Osteocyte (in vitro differentiated cells): ENCODE data around the gene CXorf66. TPM values are rescaled to one million over a fixed set of nuclear protein-coding genes. Genes with fewer than 3 reads are reported as not detected.

Source experiments
- DNase-seq: peaks from one replicate; pipeline ENCODE4 v3.0.0; 2021; ENCODE audit warnings: mixed read lengths; ENCODE audit not compliant: unreplicated experiment; ENCODE audit errors: extremely low spot score
- H3K27ac Mint-ChIP-seq: one replicate; pipeline ENCODE4 v1.8.0; 2021; ENCODE audit warnings: mild to moderate bottlenecking, mixed read lengths; ENCODE audit not compliant: unreplicated experiment
- H3K27me3 Mint-ChIP-seq: one replicate; pipeline ENCODE4 v1.8.0; 2021; ENCODE audit warnings: mixed read lengths; ENCODE audit not compliant: unreplicated experiment
- H3K36me3 Mint-ChIP-seq: one replicate; pipeline ENCODE4 v1.8.0; 2021; ENCODE audit warnings: mixed read lengths; ENCODE audit not compliant: unreplicated experiment
- H3K4me1 Mint-ChIP-seq: one replicate; pipeline ENCODE4 v1.8.0; 2021; ENCODE audit warnings: mixed read lengths; ENCODE audit not compliant: unreplicated experiment
- H3K4me3 Mint-ChIP-seq: one replicate; pipeline ENCODE4 v1.8.0; 2021; ENCODE audit warnings: mild to moderate bottlenecking, moderate library complexity, mixed read lengths; ENCODE audit not compliant: unreplicated experiment
- H3K9me3 Mint-ChIP-seq: one replicate; pipeline ENCODE4 v1.8.0; 2021; ENCODE audit warnings: mixed read lengths; ENCODE audit not compliant: unreplicated experiment
- CTCF ChIP-seq: fragments of 200-600 bp; sonication (generic); IDR thresholded peaks from 2 replicates; pipeline ENCODE4 v1.5.0; 2021; ENCODE audit warnings: antibody characterized with exemption, mild to moderate bottlenecking, moderate library complexity
- microRNA-seq: library from miRNA; unstranded; fragments of <30 nt; microRNA quantifications from one replicate; pipeline ENCODE4 v1.1.0, GENCODE V29; 2020; ENCODE audit not compliant: unreplicated experiment
- total RNA-seq: library from RNA; stranded (reverse); gene quantifications from 2 replicates; pipeline ENCODE4 v1.2.1, GENCODE V29; 2021

The CXorf66 gene
- total RNA-seq, 1 donor from 2014 or later, result not detected

GRCh38 chrX:139907078-139907477 is 58.2 kb downstream of the CXorf66 start:
- Mint-ChIP-seq H3K27me3 (no peaks in the 10 kb centered on the region), H3K36me3 (no peaks in the 10 kb centered on the region), H3K9me3 (peaks cover 16% of the 10 kb centered on the region), H3K4me1 (peaks cover 21% of the 10 kb centered on the region), H3K27ac (no peak overlapping the region), H3K4me3 (no peak overlapping the region)
- DNase-seq, result no peak
- TF ChIP-seq CTCF, result no peak

- H3K27ac Mint-ChIP-seq, result no peak overlapping the region
- H3K27me3 Mint-ChIP-seq, result no peaks in the 10 kb centered on the region
- H3K36me3 Mint-ChIP-seq, result no peaks in the 10 kb centered on the region
- no peak for DNase-seq
- H3K4me1 Mint-ChIP-seq, result peaks cover 21% of the 10 kb centered on the region
- H3K9me3 Mint-ChIP-seq, result peaks cover 13% of the 10 kb centered on the region
- TF ChIP-seq CTCF, result no peak
- H3K4me3 Mint-ChIP-seq, result no peak overlapping the region
Measured at GRCh38 chrX:139905743-139906142, 59.6 kb downstream of the CXorf66 start.

Small RNAs within 50 kb of the gene (microRNA-seq; reads per million reads assigned to microRNA genes)
- 187 reads per million, percentile 60 among the genes with 10 or more reads in this experiment for gene MIR505

Other genes starting within 250 kb of the CXorf66 start
- gene ATP11C, start 32.5 kb downstream of the CXorf66 start, total RNA-seq, result 24.1 and 26.2 TPM in 2 replicates